ENCODE measurements around the gene LSAMP. TPM values are rescaled to one million over a fixed set of nuclear protein-coding genes. Genes with fewer than 3 reads are reported as not detected.

Gene LSAMP
- total RNA-seq, 1 experiment from 2014 or later, result 3.1 TPM

- Histone ChIP-seq H3K4me1 (ENCODE audit: control insufficient read depth, insufficient read depth, low read length) (no peaks in the 10 kb centered on the region), H3K4me3 (ENCODE audit: low read depth in 2 of 2, low read length in 2 of 2) (no peak overlapping the region), H3K27ac (ENCODE audit: low read length) (no peak overlapping the region), H3K9me3 (ENCODE audit: control insufficient read depth, insufficient read depth, low read depth, low read length) (no peaks in the 10 kb centered on the region), H3K27me3 (ENCODE audit: control insufficient read depth, insufficient read depth, low read length) (no peaks in the 10 kb centered on the region), H3K36me3 (ENCODE audit: control insufficient read depth, insufficient read depth, low read length) (no peaks in the 10 kb centered on the region)
- in situ Hi-C loops (cut with HindIII; ENCODE audit: low pct_unique_long_range_greater_than_20kb, low sequenced_read_pairs) (no loop called here), intact Hi-C loops (cut with micrococcal nuclease; ENCODE audit: unreplicated experiment) (no loop called here)
- POLR2A ChIA-PET, result no interaction called here
- CTCF ChIA-PET, result no interaction called here
- DNase-seq (ENCODE audit: low read depth, low spot score) (no peak), ATAC-seq (no peak)
- no peak for TF ChIP-seq TCF7L2 (IDR thresholded peaks at IDR 0.05; ENCODE audit: low read depth, low read length)
- TF ChIP-seq, protein P1, sequence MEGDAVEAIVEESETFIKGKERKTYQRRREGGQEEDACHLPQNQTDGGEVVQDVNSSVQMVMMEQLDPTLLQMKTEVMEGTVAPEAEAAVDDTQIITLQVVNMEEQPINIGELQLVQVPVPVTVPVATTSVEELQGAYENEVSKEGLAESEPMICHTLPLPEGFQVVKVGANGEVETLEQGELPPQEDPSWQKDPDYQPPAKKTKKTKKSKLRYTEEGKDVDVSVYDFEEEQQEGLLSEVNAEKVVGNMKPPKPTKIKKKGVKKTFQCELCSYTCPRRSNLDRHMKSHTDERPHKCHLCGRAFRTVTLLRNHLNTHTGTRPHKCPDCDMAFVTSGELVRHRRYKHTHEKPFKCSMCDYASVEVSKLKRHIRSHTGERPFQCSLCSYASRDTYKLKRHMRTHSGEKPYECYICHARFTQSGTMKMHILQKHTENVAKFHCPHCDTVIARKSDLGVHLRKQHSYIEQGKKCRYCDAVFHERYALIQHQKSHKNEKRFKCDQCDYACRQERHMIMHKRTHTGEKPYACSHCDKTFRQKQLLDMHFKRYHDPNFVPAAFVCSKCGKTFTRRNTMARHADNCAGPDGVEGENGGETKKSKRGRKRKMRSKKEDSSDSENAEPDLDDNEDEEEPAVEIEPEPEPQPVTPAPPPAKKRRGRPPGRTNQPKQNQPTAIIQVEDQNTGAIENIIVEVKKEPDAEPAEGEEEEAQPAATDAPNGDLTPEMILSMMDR (IDR thresholded peaks at IDR 0.05), result no peak
- no TSS peak for BruUV-seq (replicated peaks)
These were observed 593.0 kb downstream of the LSAMP start for GRCh38 chr3:115852278-115852677.

GRCh38 chr3:115851571-115851970, 593.7 kb downstream of the LSAMP start:
- Histone ChIP-seq H3K4me3 (ENCODE audit: low read depth in 2 of 2, low read length in 2 of 2) (no peak overlapping the region), H3K36me3 (ENCODE audit: control insufficient read depth, insufficient read depth, low read length) (no peaks in the 10 kb centered on the region), H3K9me3 (ENCODE audit: control insufficient read depth, insufficient read depth, low read depth, low read length) (no peaks in the 10 kb centered on the region), H3K27ac (ENCODE audit: low read length) (no peak overlapping the region), H3K4me1 (ENCODE audit: control insufficient read depth, insufficient read depth, low read length) (no peaks in the 10 kb centered on the region), H3K27me3 (ENCODE audit: control insufficient read depth, insufficient read depth, low read length) (no peaks in the 10 kb centered on the region)
- CTCF ChIA-PET, result no interaction called here
- in situ Hi-C loops (cut with HindIII; ENCODE audit: low pct_unique_long_range_greater_than_20kb, low sequenced_read_pairs), result no loop called here
- DNase-seq (ENCODE audit: low read depth, low spot score) (no peak), ATAC-seq (no peak)
- intact Hi-C loops (cut with micrococcal nuclease; ENCODE audit: unreplicated experiment), result no loop called here
- BruUV-seq (replicated peaks), result no TSS peak
- POLR2A ChIA-PET, result no interaction called here
- TF ChIP-seq POLR2AphosphoS5 (IDR thresholded peaks at IDR 0.05; ENCODE audit: low read depth, low read length) (no peak), TCF7L2 (IDR thresholded peaks at IDR 0.05; ENCODE audit: low read depth, low read length) (no peak), REST (IDR thresholded peaks at IDR 0.05; ENCODE audit: insufficient read depth in 1 of 2, low read depth in 2 of 2, low read length in 1 of 2) (no peak), SIN3A (IDR thresholded peaks at IDR 0.05; ENCODE audit: borderline replicate concordance, insufficient read depth, low read depth, low read length) (no peak)
- TF ChIP-seq, protein P1 (IDR thresholded peaks at IDR 0.05), result no peak

GRCh38 chr3:115848641-115849040, 596.6 kb downstream of the LSAMP start:
- no peaks in the 10 kb centered on the region for H3K9me3 ChIP-seq (ENCODE audit: control insufficient read depth, insufficient read depth, low read depth, low read length)
- DNase-seq (ENCODE audit: low read depth, low spot score) (no peak), ATAC-seq (no peak)
- H3K36me3 ChIP-seq (ENCODE audit: control insufficient read depth, insufficient read depth, low read length), result no peaks in the 10 kb centered on the region
- CTCF ChIA-PET, result interaction anchor here (0.6 kb wide), 1 partner anchor 9 kb away, joined by 6 read pairs; no protein-coding TSS in a partner anchor
- in situ Hi-C loops (cut with HindIII; ENCODE audit: low pct_unique_long_range_greater_than_20kb, low sequenced_read_pairs), result no loop called here
- H3K27me3 ChIP-seq (ENCODE audit: control insufficient read depth, insufficient read depth, low read length), result no peaks in the 10 kb centered on the region
- BruUV-seq (replicated peaks), result no TSS peak
- no peak overlapping the region for H3K4me3 ChIP-seq (ENCODE audit: low read depth in 2 of 2, low read length in 2 of 2)
- no peaks in the 10 kb centered on the region for H3K4me1 ChIP-seq (ENCODE audit: control insufficient read depth, insufficient read depth, low read length)
- H3K27ac ChIP-seq (ENCODE audit: low read length), result no peak overlapping the region
- POLR2A ChIA-PET, result no interaction called here
- TF ChIP-seq, protein P1 (IDR thresholded peaks at IDR 0.05), result no peak
- no peak for TF ChIP-seq POLR2AphosphoS5 (IDR thresholded peaks at IDR 0.05; ENCODE audit: low read depth, low read length)
- intact Hi-C loops (cut with micrococcal nuclease; ENCODE audit: unreplicated experiment), result no loop called here
